ENCODE data around the gene SAPCD1. TPM values are rescaled to one million over a fixed set of nuclear protein-coding genes. Genes with fewer than 3 reads are reported as not detected.

The SAPCD1 gene
- total RNA-seq, 1 donor from 2014 or later: not detected

GRCh38 chr6:31775184-31775583 is 12.7 kb downstream of the SAPCD1 start:
- no peak overlapping the region for H3K27ac ChIP-seq (replicated peaks)
- H3K36me3 ChIP-seq: peaks cover 20% of the 10 kb centered on the region
- no peak for DNase-seq
- intact Hi-C loops (cut with micrococcal nuclease): no loop called here
- H3K27me3 ChIP-seq (ENCODE audit: low read depth): no peaks in the 10 kb centered on the region
- no peaks in the 10 kb centered on the region for H3K9me3 ChIP-seq (replicated peaks)
- H3K4me1 ChIP-seq: peaks cover 18% of the 10 kb centered on the region
- no peak overlapping the region for H3K4me3 ChIP-seq
- TF ChIP-seq CTCF (IDR thresholded peaks at IDR 0.05; ENCODE audit: borderline replicate concordance): no peak

- Histone ChIP-seq H3K4me1 (peaks cover 18% of the 10 kb centered on the region), H3K4me3 (peak overlapping the region; percentile 57), H3K27me3 (ENCODE audit: low read depth) (no peaks in the 10 kb centered on the region), H3K36me3 (peaks cover 27% of the 10 kb centered on the region), H3K9me3 (replicated peaks) (no peaks in the 10 kb centered on the region), H3K27ac (replicated peaks) (peak overlapping the region; percentile 85)
- no peak for DNase-seq
- no peak for TF ChIP-seq CTCF (IDR thresholded peaks at IDR 0.05; ENCODE audit: borderline replicate concordance)
- intact Hi-C loops (cut with micrococcal nuclease): no loop called here
These were observed 13.4 kb downstream of the SAPCD1 start for GRCh38 chr6:31775633-31776484.

- Histone ChIP-seq H3K4me3 (peak overlapping the region; percentile 57), H3K9me3 (replicated peaks) (no peaks in the 10 kb centered on the region), H3K27me3 (ENCODE audit: low read depth) (no peaks in the 10 kb centered on the region), H3K4me1 (peaks cover 18% of the 10 kb centered on the region), H3K36me3 (peaks cover 33% of the 10 kb centered on the region), H3K27ac (replicated peaks) (peak overlapping the region; percentile 85)
- intact Hi-C loops (cut with micrococcal nuclease): no loop called here
- no peak for DNase-seq
- TF ChIP-seq CTCF (IDR thresholded peaks at IDR 0.05; ENCODE audit: borderline replicate concordance): no peak
These were observed 14.1 kb downstream of the SAPCD1 start for GRCh38 chr6:31776485-31776988.

- Histone ChIP-seq H3K27ac (replicated peaks) (peak within 1 kb of the TSS; percentile 85), H3K36me3 (peaks cover 39% of the 10 kb centered on the region), H3K9me3 (replicated peaks) (no peaks in the 10 kb centered on the region), H3K27me3 (ENCODE audit: low read depth) (no peaks in the 10 kb centered on the region), H3K4me3 (peak within 1 kb of the TSS; percentile 57), H3K4me1 (peaks cover 18% of the 10 kb centered on the region)
- peak; percentile 68 for DNase-seq
- no peak for TF ChIP-seq CTCF (IDR thresholded peaks at IDR 0.05; ENCODE audit: borderline replicate concordance)
- intact Hi-C loops (cut with micrococcal nuclease): no loop called here
These were observed 14.7 kb downstream of the SAPCD1 start, which contains the start of gene VWA7 for GRCh38 chr6:31776989-31777666. Gene VWA7, minus strand, starts transcription at chr6:31777328. Its CDS starts 549 bp downstream, at chr6:31776779.

- no peak overlapping the region for H3K4me3 ChIP-seq
- H3K27ac ChIP-seq (replicated peaks): peak overlapping the region; percentile 85
- intact Hi-C loops (cut with micrococcal nuclease): no loop called here
These were observed 15.2 kb downstream of the SAPCD1 start for GRCh38 chr6:31777667-31778050.

More at GRCh38 chr6:31777667-31778050, 15.2 kb downstream of the SAPCD1 start:
- Histone ChIP-seq H3K4me1 (peaks cover 18% of the 10 kb centered on the region), H3K36me3 (peaks cover 44% of the 10 kb centered on the region), H3K9me3 (replicated peaks) (no peaks in the 10 kb centered on the region), H3K27me3 (ENCODE audit: low read depth) (no peaks in the 10 kb centered on the region)
- DNase-seq: no peak
- TF ChIP-seq CTCF (IDR thresholded peaks at IDR 0.05; ENCODE audit: borderline replicate concordance): no peak
